HG02884 (cell line): ENCODE measurements around the gene KCNQ1OT1.

Experiments
- ATAC-seq: cut with Tn5 transposase; IDR thresholded peaks from one replicate; pipeline ENCODE4 v1.9.1; 2021; ENCODE audit warnings: mild to moderate bottlenecking, moderate library complexity; ENCODE audit not compliant: unreplicated experiment

Gene KCNQ1OT1

DNA sequence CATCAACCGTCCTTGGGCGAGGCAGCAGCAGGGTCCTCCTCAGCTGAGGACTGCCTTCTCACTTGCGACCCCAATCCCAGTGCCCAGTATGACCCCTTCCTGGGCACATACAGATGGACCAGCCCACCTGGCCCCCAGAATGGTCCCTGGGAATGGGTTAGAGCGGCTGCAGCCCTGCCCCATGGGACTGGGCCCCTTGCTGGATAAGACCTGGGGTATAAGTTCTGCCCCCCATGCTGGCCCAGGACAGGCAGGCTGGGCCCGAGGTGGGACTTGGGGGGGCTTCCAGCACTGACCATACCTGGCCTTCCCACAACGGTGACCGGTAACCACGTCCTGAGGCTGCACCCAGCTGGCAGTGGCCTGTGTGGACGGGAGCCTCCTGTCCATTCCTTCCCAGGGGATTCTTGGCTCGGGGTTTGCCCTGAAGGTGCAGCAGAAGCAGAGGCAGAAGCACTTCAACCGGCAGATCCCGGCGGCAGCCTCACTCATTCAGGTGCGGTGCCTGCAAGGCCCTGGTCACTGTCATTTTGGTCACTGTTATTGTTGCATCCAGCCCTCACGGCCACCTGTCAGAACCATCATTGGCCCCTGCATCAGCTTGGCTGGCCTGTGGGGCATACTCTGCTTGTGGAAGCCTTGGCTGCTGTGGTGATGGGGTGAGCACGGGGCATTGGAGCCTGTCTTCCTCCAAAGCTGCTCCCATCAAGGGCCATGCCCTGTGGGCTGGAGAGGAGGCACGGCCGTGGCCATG is 114.8 kb downstream of the KCNQ1OT1 start:
- no peak for ATAC-seq

DNA sequence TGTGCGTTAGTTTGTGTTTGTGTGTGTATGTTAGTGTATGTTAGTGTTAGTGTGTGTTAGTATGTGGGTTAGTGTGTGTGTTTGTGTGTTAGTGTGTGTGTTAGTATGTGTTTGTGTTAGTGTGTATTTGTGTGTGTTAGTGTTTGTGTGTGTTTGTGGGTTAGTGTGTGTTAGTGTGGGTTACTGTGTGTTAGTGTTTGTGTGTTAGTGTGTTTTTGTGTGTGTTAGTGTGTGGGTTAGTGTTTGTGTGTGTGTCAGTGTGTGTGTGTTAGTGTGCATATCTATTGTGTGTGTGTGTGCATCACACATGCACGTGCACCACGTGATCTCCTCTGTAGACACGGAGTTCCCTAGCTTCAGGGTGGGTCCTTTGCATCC is 115.4 kb downstream of the KCNQ1OT1 start:
- no peak for ATAC-seq

DNA sequence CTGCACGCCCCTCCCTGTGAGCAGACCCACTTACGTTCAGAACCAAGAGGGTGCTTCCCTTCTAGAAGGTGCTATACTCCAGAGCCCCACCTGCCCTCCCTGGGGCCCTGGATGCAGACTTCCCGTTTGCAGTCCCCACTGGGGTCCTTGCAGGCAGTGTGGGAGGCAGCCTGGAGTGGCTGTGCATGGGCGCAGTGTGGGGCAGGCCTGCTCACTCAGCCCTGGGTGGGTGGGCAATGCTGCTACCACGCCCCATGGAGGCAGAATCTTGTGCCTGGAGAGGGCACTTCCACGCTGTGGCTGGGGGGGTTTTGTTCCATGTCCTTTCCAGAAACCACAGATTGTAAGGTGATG is 116.2 kb downstream of the KCNQ1OT1 start:
- no peak for ATAC-seq

DNA sequence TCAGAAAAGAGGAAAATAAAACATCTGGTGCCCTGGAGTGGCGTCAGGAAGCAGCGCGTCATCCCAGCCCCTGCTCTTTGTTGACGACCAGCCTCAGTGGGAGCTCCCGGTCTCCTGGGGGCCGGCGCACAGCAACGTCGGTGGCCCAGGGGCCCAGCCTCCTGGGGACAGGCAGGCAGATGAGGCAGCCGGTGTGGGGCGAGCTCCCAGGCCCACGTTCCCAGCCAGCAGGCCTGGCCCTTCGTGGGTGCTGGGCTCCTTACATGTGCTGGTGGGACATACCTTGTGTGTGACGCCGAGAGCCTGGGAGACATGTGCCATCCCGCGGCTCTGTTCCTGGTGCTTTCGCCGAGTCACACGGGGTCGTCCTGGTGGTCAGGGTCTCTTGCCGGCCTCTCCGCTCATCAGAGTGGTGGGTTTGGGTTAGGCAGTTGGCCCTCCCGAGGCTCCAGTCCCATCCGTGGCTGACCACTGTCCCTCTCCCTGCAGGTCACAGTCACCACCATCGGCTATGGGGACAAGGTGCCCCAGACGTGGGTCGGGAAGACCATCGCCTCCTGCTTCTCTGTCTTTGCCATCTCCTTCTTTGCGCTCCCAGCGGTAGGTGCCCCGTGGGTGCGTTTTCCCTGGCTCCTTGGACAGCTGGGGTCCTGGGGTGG is 116.7 kb downstream of the KCNQ1OT1 start:
- ATAC-seq, result no peak

DNA sequence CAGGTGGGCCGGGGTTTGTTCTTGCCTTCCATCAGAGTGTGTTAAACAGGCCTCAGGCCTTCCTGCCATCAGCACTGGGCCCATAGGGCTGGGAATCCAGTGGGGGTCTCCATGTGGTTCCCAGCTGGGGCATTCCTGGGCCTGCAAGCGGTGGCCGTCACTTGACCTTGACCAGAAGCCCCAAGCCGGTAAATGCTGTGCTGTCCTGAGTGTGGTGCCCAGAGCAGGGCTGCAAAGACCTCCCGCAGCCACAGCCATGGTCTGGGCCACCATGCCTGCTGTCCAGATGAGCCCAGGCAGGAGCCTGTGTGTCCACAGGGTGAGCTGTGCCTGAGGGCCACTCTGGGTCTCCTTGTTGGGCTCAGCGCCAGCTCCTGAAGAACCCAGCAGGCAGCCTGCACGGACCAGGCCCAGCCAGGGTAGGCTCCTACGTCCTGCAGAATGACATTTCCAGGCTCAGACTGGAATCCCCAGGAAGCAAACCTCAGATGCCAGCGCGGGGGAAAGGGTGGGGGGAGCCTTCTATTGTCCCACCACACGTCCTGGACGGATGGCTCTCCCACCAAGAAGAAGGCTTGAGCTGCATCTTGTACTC is 117.3 kb downstream of the KCNQ1OT1 start:
- no peak for ATAC-seq

DNA sequence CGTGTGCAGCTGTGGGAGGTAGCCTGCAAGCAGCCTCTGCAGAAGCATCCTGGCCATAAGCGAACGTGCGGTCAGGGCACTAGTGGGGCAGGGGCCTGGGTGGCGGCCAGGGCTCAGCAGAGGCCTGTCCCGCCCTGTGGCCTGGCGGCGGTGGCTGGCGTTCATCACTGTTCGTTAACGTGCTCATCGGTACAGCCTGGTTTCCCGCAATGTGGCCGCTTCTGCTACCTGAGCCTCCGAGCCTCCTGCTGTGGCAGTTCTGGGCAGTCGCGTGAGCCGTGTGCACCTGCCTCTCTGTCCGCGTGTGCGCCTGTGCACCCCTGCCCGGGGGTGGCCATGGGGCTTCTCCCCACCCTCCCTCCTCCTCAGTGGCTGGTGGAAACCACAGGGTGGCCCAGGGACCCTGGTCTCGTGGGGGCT is 117.9 kb downstream of the KCNQ1OT1 start:
- ATAC-seq, result no peak

DNA sequence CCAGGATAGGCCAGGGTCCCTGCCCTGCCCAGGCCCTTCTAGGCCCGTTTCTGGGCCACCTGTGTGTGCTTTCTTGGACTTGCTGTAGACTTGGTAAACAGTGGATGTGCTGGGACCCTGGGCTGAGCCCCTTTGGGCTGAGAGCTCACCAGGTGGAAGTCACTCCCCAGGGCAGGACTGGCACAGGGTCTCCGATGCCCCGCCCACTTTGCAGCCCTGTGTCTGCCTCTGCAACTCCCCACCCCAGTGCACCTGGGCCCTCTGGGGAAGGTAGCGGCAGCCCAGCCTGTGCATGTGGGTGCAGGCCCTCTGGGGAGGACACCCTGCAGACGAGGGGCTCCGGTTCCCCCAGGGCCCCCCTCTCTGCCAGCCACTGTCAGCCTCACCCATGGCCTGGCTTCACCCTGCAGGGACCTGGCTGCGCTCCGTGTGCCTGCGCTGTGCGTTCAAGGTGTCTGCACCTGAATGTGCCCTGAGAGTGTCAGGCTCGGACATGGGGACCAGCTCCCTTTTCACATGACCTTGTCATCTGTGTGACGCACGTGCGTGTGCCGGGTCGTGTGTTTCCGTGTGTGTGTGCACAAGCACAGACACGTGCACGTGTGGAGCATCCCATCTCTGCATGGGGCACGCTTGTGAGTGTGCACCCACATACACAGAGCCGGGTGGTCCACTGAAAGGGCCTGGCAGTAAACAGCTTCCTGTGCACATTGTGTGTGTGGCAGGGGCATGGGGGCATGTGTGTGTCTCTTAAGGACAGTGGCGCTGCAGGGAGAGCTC is 118.5 kb downstream of the KCNQ1OT1 start:
- no peak for ATAC-seq

DNA sequence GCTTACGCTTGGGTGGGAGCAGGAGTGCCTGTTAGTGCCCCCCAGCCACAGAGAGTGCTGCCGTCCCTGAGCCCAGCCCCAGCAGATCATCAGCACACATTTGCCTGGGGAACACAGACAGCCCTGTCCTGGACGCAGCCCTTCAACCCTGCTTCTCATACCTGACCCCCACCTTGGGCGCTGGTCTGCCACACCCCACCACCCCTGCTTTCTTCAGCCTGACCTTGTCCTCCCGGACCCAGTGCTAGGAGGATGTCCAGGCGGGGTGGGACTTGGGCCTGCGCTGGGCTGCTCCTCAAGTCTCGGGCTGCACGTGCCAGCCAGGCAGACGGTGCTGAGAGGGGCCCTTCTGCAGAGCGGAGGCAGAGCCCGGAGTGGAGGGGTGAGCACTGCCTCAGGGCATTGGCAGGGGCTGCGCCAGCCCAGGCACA is 119.2 kb downstream of the KCNQ1OT1 start:
- no peak for ATAC-seq

DNA sequence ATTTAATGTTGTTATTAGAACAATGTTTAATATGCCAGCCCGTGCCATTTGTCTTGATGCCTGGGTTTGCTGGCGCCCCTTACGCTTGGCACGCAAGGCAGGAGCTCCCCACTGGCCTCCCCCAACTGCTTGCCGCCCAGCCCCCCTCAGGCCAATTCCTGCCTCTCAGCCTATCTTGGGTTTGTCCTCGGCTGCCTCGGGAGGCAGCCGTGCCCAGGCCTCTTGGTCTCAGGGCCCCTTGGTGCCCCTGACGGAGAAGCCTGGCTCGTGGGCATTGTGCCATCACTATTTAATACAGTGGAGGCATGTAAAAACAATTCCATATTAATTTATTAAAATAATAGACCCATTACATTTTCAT is 119.8 kb downstream of the KCNQ1OT1 start:
- ATAC-seq, result no peak

DNA sequence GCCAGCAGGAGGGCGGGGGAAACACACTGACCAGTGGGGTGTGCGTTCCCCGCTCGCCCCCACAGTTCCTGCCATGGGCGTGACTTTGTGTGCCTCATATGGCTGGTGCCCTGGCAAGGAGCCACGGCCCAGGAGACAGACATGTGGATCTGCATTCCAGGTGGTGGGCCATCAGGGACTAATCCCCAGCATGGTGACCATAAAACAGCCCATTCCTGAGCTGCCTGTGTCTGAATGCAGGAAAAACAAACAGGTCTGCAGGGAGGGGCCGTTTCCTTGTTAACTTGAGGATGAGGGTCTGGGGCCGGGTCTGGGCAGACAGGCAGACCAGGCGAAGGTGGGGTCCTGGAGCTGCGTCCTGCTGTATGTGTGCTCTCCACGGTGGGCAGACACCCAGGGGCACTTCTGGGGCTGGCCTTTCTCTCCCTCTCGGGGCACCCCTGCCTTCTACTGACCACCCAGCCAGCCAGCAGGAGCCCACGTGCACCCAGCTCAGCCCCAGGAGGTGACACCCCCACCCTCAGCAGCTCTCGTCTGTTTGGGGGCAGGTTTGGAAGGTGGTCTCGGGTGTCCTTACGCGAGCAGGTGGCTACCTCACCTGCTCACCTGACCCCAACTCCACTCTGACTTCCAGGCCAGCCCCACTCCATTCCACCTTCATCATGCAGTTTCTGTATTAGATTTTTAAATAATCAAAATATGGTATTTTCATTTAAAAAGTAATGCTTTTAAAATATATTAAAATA is 120.3 kb downstream of the KCNQ1OT1 start:
- no peak for ATAC-seq

DNA sequence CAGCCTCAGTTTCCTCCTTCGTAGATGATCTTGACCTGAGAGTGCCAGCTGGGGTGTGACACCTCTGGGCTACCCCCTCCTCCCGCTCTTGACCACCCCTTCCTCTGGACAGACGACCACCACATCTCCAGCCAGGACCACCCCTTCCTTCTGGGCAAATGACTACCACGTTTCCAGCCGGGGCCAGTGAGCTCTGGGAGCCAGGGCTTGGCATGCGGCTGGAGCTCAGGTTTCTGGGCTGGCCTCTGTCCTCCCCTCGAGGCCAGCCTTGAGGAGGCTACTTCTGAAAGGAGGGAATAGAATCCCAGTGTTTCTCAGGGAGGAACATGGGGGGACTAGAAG is 120.9 kb downstream of the KCNQ1OT1 start:
- ATAC-seq, result no peak

DNA sequence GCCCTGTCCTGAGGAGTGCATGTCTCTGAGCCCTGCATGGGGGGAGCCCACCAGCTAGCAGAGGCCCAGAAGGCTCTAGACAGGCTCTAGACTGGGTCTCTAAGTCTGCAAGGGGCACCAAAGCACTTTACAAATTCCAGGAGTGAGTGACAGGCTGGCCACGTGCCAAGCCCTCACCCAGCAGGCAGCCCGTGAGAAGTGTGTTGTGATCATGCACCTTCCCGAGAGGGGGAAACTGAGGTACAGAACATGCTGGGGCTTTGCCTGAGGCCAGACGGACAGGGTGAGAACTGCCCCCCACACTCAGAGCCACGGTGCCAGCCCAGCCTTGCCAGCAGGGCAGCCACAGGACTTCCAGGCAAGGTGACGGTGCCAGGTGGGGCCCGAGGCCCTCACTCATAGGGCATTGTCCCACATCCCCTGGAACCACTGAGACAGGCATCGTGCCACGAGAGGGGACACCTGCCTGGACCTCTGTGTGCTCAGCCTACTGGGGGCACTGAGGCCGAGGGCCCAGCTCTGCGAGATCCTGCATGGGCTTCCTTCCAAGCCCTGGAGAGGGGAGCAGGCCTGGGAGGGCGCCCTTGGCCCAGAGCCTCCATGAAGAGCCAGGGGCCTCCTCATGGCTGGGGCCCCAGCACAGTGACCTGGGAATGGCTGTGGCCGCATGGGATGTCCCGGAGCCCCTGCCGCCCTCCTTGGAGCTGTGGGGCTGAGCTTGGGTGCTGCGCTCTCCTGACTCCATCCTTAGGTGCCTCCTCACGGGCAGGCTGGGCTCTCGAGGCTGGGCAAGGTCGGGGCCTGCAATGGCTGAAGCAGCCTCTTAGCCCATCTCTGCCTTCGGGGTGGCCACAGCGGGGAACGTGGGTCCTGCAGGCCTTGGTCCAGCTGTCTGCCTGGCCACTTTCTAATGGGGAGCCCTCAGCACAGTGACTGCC is 121.5 kb downstream of the KCNQ1OT1 start:
- no peak for ATAC-seq

DNA sequence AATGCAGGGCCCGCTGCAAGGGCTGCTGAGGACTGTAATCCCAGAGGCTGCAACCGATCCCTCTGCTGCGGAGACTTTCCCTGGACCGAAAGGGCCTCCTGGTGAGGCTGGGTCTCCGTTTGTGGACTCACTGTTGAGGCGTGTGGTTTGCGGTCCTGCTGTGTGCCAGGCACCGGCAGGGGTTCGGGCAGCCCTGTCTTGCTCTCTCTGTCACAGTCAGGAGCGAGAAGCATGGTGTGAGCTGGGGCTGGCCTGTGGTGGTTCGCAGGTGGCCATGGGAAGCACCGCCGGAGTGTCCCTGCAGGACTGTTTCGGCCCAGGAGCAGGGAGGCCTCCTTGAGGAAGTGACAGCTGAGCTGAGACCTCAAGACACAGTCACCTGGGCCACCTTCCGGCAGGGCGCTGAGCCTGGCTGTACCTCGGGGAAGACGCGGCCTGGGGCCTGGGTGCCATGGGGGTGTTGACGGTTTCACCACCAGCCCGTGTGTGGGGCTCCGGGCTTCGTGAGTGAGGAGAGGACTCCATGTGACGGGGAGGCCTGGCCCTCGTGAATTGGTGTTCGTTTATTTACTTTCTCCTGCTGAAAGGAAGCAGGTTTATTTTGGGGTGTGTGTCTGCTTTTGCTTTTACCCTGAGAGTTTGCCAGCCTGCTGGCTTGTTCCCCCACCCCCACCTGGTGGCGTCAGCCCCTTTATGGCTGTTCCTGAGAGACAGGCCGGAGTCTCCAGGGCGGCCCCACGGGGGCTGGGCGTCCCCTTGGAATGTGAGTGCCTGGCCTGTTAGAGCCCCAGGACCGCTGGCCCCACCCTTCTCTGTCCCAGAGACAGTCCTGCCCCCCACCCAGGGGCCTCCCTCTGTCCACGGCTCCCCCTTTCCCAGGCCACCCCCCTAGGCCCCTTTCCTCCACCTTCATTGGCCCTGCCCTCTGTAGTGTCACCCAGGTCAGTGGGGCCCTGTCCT is 122.5 kb downstream of the KCNQ1OT1 start:
- no peak for ATAC-seq

DNA sequence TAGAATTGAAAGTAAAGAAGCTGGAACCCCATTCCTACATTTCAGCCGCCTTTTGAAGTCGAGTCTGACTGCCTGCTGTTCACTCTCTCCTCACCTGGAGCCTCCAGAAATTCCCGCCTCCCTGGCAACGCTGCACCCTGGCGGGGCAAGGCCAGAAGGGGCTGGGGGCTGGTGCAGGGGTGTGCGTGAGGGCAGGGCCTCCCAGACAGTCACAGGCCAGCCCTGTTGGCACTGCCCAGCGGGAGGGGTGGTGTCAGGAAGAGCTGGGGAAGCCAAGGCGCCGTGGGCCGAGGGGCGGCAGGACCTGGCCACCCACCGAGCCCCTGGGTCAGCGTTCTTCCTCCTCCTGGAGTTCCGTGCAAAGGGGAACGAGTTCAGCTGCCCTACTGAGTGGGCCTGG is 123.2 kb downstream of the KCNQ1OT1 start:
- ATAC-seq, result no peak

DNA sequence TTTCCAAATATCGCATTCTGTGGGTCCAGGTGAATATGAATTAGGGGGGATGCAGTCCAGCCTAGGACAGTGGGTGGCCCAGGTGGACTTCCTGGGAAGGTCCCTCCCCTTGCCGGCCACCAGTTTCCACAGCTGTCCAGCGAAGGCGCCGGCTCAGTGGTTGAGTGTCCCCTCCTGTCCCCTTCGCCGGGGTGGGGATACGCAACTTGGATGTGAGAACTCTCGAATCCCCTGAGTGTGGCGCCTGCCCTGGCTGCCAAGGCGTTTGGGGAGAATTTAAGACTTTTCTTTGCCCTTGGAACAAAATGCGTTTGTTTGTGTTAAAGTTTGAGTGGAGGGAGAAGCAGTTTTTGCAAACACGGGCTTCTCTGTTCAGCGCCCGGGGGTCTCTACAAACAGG is 123.7 kb downstream of the KCNQ1OT1 start:
- no peak for ATAC-seq

DNA sequence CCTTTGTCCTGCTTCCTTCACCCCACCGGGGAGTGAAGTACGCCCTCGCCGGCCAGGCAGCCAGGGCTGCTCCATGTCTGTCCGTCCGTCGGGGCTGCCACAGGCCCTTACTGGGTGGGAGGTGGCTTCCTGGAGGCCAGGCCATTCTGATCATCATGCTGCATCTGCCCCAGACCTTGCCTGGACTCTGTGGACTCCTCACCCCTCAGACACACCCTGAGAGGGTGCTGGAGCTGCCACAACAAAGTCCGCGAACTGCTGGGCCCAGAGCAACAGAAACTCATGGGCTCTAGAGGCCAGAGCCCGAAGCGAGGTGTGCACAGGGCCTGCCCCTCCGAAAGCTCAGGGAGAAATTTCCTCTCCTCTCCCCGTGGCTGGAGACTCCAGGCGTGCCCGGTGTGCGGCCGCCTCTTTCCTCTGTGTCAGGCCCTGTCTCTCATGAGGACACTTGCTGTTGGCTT is 124.2 kb downstream of the KCNQ1OT1 start:
- ATAC-seq, result no peak

DNA sequence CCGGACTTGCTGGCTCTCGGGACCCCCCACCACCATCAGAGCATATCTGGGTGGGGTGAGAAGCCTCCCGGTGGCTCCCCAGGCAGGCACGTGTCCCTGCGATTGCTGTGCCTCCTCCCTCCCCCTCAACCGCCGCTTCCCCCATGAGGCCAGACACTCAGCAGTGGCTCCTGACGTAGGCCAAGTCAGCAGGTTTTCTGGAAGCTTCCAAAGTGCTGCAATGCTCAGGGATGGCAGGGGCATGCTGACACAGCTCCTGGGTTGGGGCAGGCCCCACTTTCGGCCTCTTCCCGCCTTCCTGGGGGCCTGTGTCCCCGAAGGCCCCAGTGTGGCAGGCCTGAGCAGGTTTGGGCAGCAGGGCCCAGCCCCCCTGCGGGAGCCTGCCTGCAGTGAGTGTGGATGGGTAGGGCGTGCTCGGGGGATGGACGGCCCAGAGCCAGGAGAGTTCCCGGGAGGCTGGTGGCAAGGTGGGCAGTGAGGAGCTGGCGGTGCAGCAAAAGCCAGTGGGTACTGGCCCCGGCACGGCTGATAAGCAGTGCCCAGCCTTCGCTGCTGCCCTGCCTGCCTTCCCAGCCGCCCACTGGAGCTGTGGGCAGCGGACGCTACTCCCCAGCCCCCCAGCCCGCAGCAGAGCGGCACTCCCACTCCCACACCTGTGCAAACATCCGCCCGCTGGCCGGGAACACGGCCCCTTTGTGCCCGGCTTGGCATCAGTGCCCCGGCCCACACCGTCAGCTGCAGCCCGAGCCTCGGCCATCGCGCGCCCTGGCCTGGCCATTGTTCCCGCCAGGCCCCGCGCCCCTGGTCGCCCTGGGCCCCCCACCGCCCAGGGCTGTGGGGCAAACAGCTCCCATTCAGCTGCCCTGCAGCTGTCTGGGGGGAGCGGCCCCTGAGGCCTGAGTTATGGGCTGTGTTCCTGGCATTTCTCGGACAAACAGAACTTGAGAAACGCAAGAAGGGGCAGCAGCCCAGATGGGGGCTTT is 125.0 kb downstream of the KCNQ1OT1 start:
- ATAC-seq, result no peak
